Glomerular visceral epithelial cell (primary cell): ENCODE data around the gene SNTN.

Experiments used
- DNase-seq: peaks from one replicate; pipeline ENCODE4 v3.0.0-alpha.2; 2016; ENCODE audit errors: extremely low spot score

The SNTN gene

DNA sequence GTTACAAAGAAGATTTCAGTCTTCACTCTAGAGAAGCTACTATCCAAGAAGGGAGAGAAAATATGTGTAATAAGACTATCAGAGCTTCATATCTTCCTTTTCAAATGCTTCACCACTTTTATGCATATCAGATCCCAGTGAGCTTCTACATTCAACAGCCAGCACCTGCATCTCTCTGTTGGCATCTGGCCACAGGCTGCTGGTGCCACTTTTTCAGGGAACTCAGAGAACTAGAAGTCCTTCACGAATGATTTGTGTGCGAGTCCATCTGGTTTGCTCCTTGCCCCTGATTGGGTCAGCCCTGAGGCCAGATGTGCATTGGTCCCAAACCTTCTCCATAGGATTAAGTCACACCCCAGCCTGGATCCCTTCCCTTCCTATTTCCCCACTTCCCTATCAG is 22.1 kb downstream of the SNTN start:
- no peak for DNase-seq

DNA sequence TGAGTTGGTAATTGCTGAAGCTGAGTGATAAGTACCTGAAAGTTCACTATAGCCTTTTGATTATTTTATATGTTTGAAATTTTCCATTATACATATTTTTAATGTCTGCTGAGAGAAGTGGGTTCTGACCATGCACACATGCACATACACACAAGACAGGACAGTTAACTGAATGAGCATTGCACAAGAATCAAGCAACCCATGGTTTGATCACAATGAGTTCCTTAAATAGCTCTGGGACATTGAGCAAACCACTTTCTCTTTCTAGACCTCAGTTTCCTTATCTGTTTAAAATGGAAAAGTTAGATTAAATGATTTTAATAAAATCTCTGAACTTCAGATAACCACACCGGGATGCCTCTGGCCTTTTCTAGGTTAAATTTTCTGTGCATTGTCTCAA is 26.7 kb downstream of the SNTN start:
- no peak for DNase-seq

DNA sequence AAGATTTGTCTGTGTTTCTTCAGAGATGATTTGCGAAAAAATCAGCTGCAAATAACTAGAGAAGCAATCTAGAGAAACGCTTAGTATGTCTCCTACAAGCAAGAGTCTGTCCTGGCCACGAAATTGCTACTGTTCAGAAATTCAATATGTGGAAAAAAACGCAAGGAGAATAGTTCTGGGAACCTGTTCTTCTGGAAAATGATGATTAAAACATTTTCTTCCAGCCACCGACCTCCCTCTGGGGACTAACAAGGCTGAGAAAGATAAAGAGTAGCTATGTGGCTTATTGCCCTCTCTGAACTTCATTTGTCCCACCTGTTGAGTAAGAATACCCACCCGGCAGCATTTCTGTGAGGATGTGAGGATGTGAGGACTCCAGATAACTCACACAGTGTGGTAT is 31.6 kb downstream of the SNTN start:
- no peak for DNase-seq

DNA sequence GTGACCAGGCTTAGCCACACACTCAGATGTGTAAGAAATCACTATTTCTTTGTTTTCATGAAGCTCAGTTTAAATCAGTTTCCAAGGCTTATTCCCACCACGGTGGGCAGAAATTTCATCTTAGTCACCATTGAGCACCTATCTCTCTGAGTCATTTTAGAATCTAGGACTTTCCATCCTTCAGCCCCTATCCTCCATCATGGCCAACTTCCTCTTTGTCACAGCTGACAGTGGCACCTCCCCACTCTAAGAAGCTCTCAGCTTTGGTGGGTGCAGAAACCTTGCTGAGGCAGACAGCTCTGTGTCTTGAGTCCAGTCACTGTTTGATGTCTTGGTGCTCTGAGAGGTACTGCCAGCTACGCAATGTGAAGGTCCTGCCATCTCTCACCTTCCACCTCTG is 32.9 kb downstream of the SNTN start:
- DNase-seq = no peak

DNA sequence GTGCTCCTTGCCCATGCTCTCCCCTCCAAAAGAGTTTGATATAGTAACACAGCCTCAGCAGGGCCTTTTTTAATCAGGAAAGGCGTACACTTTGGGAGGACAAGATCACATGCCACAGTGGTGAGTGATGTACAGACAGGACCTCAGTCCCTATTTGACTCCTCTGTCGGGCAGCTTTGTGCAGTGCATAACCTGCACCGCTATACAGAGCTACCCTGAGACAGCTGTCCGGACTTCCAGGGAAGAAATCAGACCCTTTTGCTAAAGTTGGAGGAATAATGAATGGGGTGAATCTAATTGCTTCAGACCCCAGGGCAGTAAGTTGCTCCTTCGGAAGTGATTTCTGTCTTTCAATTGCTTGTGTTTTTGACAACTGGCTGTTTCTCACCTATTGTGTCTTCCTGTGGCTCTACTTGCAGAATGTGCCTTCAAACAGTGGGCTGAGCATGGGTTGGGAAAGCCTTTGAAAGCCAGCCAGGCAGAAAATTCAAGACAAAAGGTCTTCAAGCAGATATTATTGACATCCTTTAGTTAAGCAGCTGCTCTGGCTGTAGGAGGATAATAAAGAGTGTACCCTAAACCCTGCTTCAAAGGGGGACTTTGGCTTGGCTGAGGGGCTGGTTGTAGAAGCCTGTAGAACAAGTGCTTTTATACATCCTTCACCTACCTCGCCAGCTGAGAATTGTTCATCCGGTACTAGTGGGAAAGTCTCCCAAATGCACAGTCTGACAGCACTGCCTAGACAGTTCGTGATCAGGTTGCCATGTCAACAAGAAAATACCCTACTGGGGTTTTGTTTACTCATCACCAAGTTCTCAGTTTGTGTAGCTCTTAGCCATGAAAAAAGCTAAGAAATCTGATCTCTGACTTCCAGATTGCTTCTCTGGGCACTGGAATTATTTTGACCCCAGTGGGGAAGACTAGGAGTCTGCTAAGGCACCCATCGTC is 35.1 kb downstream of the SNTN start:
- no peak for DNase-seq

DNA sequence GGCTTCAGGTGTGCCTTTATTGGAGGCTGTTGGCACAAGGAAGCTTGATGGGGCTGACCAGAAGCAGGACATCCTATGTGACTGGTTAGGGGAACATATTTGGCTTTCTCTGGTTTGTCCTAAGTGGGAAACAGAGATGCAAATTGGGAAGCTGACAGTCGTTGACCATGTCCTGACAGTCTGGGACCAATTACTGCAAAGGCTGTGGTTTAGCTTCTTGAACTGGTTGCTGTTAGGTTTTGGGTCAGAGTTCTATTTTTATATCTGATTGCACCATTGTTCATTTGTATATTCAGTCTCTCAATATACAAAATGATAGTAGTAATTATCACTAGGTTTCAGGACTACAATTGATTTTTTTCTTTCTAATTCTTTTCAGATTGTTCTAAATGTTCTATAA is 36.8 kb downstream of the SNTN start:
- no peak for DNase-seq

DNA sequence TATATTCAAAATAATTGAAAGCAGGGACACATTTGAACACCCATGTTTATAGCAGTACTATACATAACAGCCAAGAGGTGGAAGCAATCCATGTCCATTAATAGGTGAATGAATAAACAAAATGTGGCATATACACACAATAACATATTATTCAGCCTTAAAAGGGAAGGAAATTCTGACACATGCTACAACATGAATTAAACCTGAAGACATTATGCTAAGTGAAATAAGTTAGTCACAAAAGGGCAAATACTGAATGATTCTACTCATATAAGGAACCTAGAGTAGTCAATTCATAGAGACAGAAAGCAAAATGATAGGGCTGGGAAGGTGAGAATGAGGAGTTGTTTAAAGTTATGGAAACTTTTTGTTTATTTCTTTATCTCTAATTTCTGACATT is 40.9 kb downstream of the SNTN start:
- DNase-seq = no peak

DNA sequence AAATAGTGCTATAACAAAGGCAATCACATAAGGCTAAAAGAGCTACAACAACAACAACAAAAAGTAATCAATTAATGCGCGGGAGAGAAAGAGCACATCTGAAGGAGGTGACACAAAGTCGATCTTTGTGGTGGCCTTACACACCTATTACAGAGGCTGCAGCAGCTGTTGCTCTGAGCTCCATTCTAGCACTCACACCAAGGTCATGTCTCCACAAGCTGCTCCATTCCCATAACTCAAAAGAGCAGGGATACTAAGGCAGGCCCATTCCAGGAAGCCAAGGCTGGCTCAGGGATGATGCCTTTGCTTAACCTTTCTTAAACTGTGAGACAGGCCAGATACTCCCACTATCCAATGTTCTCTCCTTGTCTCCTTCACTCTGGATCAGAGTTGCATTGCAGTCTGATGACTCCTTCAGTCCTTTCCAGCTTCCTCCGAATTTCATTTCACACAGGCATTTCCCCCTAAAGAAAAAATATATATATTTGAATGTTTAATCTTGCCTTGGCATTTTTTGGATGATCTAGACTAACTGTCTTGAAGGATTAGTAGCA is 52.7 kb downstream of the SNTN start:
- DNase-seq = no peak

DNA sequence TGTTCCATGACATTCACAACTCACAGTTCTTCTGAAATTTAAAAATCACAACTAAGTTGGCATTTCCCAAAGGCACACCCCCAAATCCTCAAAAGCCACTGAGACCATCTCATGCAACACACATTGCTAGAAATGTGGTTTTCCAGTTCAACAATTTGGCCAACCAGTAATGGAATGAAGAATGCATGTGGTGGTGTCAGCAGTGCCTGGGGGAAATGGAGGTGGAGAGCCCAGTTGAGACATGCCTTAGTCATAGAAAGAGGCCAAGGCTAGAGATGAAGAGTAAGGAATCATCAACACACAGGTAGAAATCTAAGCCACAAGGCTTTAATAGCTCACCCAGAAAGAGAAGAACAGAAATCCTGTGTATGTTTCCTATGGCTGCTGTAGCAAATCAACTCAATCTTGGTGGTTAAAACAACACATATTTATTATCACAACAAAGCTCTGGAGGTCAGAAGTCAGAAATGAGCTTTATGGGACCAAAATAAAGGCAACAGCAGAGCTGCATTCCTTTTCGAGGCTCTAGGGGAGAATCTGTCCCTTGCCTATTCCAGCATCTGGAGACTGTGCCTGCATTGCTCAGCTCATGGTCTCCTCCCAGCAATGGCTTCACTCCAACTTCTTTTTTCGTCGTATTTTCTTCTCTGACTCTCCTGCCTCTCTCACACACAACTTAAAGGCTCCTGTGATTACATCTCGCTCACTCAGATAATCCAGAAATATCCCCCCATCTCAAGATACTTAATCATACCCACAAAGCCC is 54.0 kb downstream of the SNTN start:
- DNase-seq = peak; percentile 88

DNA sequence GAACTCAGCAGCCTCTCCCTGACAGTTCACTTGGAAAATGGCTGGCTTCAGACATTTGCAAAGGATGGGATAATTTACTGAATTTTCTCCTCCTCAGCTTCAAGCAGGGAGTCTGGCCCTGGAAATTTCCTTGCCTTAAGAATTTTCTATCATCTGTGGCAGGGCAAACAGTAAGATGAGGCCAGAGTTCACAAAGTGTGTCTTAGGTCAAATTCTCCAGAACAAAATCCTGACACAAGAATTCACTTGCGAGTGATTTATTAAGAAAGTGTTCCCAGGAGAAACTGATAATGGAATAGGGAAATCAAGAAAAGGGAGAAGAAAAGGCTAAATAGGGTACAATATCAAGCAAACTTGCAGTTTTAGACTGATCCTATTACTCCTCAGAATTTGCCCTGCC is 55.3 kb downstream of the SNTN start:
- DNase-seq = no peak

DNA sequence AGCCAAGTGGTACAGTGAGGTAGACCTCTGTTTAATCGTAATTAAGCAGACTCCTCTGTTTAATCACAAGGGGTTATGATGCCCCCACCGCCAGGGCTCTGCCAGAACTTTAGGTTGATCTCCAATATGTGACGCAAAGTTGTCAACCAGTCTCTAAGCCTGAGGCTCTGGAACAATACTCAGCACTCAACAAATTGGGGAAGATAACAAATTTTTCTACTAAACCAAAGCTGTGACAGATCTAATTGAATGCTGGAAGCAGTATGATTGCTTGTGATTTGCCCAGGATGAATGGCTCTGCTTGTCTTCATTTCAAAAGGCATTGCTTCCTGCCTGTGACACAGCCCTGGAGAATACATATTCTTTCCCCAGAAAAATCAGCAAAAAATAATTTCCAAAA is 57.1 kb downstream of the SNTN start:
- no peak for DNase-seq
